ENCODE measurements around the gene BLVRA. TPM values are rescaled to one million over a fixed set of nuclear protein-coding genes. Genes with fewer than 3 reads are reported as not detected.
A peak's percentile ranks its signal among the peaks of the same experiment; 100 is the strongest.

BLVRA gene
- total and polyA plus RNA-seq, 10 donors, result 58.0 to 164 (median 114) TPM

GRCh38 chr7:43791665-43792064, 33.2 kb downstream of the BLVRA start:
- Histone ChIP-seq H3K9me3 (no peaks in the 10 kb centered on the region), H3K27me3 (replicated peaks in 1 of 7) (no peaks in the 10 kb centered on the region), H3K36me3 (peaks cover 0 to 88% (median 36%) of the 10 kb centered on the region in 6 donors), H3K4me3 (no peak overlapping the region), H3K4me1 (peaks cover 0 to 3% (median 0%) of the 10 kb centered on the region in 6 donors), H3K27ac (peak overlapping the region in 4 of 8 donors; percentile 19 to 67 (median 55))
- no peak for DNase-seq
- intact Hi-C loops (cut with DNase I; ENCODE audit: low total_unique reads), result no loop called here
- TF ChIP-seq POLR2A (IDR thresholded peaks at IDR 0.05) (no peak), POLR2AphosphoS5 (IDR thresholded peaks at IDR 0.05) (peak in 1 of 3 donors; percentile 35), CTCF (IDR thresholded peaks at IDR 0.05 in 8 of 11, conservative IDR thresholded peaks at IDR 0.05 in 3 of 11) (no peak)
- WGBS, 5 donors, result 22 to 42% (median 31%) methylated on average over 4 of the region's 4 CpGs

GRCh38 chr7:43792471-43793150, 34.1 kb downstream of the BLVRA start:
- Histone ChIP-seq H3K9me3 (no peaks in the 10 kb centered on the region), H3K27ac (peak overlapping the region in 4 of 8 donors; percentile 41 to 67 (median 55)), H3K4me1 (peaks cover 0 to 3% (median 0%) of the 10 kb centered on the region in 6 donors), H3K36me3 (peaks cover 0 to 95% (median 35%) of the 10 kb centered on the region in 6 donors), H3K27me3 (replicated peaks in 1 of 7) (no peaks in the 10 kb centered on the region), H3K4me3 (no peak overlapping the region)
- 83 to 93% (median 91%) methylated on average over 6 of the region's 6 CpGs for WGBS, 5 donors
- intact Hi-C loops (cut with DNase I; ENCODE audit: low total_unique reads), result no loop called here
- TF ChIP-seq POLR2AphosphoS5 (IDR thresholded peaks at IDR 0.05), result no peak
- no peak for TF ChIP-seq CTCF (IDR thresholded peaks at IDR 0.05 in 8 of 11, conservative IDR thresholded peaks at IDR 0.05 in 3 of 11)
- TF ChIP-seq POLR2A (IDR thresholded peaks at IDR 0.05), result no peak
- DNase-seq, result no peak

GRCh38 chr7:43799605-43800004, 41.1 kb downstream of the BLVRA start:
- no peaks in the 10 kb centered on the region for H3K9me3 ChIP-seq
- H3K27me3 ChIP-seq (replicated peaks in 1 of 7), result no peaks in the 10 kb centered on the region
- TF ChIP-seq CTCF (IDR thresholded peaks at IDR 0.05 in 8 of 11, conservative IDR thresholded peaks at IDR 0.05 in 3 of 11), result no peak
- no peak for TF ChIP-seq POLR2A (IDR thresholded peaks at IDR 0.05)
- no peak for TF ChIP-seq POLR2AphosphoS5 (IDR thresholded peaks at IDR 0.05)
- peaks cover 0 to 90% (median 30%) of the 10 kb centered on the region in 6 donors for H3K36me3 ChIP-seq
- no peak overlapping the region for H3K4me3 ChIP-seq
- DNase-seq, result no peak
- no peak overlapping the region for H3K27ac ChIP-seq
- intact Hi-C loops (cut with DNase I; ENCODE audit: low total_unique reads), result no loop called here
- 78 to 97% (median 86%) methylated on average over 4 of the region's 4 CpGs for WGBS, 5 donors
- no peaks in the 10 kb centered on the region for H3K4me1 ChIP-seq

- H3K27me3 ChIP-seq (replicated peaks in 1 of 7), result no peaks in the 10 kb centered on the region
- TF ChIP-seq CTCF (IDR thresholded peaks at IDR 0.05 in 8 of 11, conservative IDR thresholded peaks at IDR 0.05 in 3 of 11) (no peak), POLR2A (IDR thresholded peaks at IDR 0.05) (no peak)
- H3K4me3 ChIP-seq, result no peak overlapping the region
- intact Hi-C loops (cut with DNase I; ENCODE audit: low total_unique reads), result no loop called here
- 84 to 97% (median 88%) methylated on average over 2 of the region's 2 CpGs for WGBS, 5 donors
- no peak for DNase-seq
- no peak overlapping the region for H3K27ac ChIP-seq
- H3K36me3 ChIP-seq, result peaks cover 0 to 98% (median 53%) of the 10 kb centered on the region in 6 donors
- no peaks in the 10 kb centered on the region for H3K9me3 ChIP-seq
- no peaks in the 10 kb centered on the region for H3K4me1 ChIP-seq
These were observed 45.4 kb downstream of the BLVRA start for GRCh38 chr7:43803865-43804264.

Measured in spleen (tissue), 11 donors.